SIG-M5 treated with dmso at 0.1 percent for 504 hours (cell line): ENCODE data around the gene SEMA4C.

Source experiments
- DNase-seq: peaks from one replicate; lab custom pipeline; 2025; ENCODE audit not compliant: unreplicated experiment; lab: John Stamatoyannopoulos, UW

Gene SEMA4C

DNA sequence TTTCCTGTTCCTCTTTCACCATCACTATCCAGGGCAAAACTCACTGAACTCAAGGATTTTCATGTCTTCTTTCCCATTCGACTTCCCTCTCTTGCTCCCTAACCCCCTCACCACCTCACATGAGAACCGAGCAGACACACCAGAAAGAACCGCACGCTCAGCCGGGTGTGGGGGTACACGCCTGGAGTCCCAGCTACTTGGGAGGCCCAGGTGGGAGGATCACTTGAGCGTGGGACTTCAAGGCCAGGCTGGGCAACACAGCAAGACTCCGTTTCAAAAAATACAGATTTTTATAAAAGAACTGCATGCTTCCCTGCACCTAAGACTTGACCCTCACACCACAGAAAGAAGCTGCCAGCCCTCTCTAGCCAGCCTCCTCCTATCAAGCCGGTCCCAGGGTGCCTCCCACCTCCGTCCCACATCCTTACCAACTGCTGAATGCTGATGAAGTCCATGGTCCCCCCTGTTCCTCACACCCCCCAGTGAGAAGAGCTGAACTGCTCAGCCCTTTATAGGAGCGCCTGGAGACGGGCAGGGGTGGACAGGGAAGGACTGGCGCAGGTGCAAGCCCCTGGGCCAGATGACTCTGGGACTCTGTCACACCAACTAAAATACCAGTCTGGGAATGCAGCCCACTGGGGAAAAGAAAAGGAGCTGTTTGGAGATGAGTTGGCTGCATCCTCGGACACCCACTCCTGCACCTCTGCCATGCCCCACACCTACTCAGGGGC is 26.2 kb downstream of the SEMA4C start, which contains the start of gene ANKRD23:
TSS of gene ANKRD23 (minus strand) at position 484 of the 731 bp plus-strand sequence. CDS start at position 455, 29 bp downstream.
- no peak for DNase-seq

DNA sequence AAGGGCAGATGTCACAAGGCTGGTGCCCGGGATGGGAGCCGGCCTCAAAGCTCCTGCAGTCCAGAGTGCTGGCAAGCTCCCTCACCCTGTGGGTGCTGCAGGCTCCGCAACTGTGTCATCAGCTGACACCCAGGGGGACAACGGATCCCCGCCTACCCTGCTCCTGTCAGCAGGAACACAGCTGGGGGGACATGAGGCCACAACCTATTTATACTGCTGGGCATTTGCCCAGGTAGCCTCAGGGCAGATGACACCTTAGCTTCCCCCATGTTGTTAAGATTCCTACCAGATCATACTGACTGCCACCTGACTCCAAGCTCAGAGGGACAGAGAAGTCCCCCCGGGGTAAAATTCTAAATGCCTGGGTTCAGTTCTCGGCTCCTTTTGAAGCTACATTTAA is 27.3 kb downstream of the SEMA4C start:
- no peak for DNase-seq

DNA sequence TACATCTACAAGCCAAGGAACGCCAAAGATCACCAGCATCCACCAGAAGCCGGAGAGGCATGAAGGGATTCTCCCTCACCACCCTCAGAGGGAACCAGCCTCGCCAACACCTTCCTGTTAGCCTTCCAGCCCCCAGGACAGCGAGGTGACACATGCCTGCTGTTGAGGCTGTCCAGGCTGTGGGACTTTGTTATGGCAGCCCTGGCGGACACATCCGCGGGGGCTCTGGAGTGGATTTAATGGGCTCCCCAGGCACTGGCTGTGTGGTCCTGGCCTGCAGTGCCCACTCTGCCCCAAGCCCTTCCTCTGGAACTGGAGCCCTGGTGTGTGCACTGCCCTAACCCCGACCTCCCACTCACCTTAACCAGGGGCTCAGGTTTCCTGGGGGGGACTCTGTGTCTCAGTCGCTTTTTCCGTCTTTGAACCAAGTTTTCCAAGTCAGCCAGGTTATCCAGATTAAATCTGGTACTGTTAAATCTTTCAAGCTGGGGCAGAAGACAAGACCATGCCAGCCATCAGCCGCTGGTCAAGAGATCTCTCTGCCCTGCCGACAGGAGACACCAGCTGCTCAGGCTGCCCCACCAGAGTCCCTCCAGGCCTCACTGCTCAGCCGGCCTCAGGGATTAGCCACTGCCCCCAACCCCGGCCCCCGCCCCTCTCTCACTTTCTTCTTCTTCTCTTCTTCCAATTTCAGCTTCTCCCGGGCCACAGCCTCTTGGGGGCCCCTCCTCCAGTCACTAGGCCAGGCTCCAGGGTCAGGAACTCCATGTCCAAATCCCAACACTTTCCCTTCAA is 28.0 kb downstream of the SEMA4C start:
- no peak for DNase-seq

DNA sequence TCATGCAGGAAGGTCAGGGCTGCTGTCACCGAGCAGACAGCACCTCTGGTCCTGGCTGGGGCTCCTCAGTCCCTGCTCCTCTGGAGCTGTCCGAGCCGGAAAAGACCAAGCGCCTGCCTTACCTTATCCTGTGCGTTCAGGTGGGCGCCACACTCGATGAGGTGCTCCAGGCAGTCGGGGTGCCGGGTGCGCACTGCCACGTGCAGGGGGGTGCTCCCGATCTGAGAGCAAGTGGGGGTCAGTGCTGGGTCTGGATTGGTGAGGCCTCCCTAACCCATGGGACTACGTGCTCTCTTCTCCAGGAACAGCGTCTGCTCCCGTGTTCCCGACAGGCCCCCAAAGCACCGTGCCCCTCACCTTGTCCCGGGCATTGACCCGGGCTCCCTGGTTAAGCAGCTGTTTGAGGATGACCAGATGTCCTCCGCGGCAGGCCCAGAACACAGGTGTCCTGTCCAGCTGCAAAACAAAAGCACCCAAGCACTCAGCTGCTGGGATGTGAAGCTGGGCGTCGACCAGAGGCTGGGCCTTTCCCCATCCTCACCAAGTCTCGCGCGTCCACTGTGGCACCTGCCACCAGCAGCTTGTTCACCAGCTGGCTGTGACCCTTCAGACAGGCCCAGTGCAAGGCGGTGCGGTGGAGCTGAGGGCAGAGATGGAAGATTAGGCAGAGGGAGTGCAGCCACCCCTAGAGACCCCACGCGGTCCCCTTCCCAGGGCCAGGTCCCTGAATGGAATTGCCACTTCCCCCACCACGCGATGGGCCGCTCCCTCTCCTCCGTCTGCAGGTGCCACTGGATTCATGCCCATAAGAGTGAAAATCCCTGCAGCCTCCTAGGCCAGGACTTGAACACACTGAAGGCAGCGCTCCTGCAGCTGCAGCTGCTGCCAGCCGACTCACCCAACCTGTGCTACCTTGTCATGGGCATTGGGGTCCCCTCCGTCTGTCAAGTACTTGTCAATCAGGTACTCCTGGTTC is 29.7 kb downstream of the SEMA4C start:
- no peak for DNase-seq

DNA sequence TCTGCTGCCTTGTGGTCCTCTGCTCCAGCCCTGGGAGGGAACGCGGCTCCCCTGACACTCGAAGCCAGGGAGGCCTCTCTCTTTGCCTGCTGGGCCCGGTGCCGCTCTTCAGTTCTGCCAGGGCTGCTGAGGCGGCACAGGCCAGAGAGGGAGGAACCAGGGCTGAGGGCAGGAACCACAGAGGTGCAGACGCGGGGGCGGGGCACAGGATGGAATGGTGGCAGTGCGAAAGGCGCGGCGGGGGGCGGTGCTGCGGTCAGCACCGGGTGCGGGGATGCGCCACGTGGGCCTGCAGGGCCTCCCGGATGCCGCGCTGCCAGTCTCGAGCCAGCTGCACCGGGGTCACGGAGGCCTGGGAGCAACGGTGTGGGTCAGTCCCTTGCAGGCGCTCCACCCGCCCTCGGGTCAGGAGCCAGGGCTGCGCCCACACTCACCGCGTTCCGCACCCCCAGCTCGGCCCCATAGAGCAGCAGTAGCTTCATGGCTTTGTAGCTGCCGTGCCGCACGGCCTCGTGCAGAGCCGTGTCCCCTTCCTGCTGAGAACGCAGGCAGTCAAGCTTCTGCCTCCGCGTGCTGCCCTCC is 30.5 kb downstream of the SEMA4C start:
- DNase-seq = no peak

DNA sequence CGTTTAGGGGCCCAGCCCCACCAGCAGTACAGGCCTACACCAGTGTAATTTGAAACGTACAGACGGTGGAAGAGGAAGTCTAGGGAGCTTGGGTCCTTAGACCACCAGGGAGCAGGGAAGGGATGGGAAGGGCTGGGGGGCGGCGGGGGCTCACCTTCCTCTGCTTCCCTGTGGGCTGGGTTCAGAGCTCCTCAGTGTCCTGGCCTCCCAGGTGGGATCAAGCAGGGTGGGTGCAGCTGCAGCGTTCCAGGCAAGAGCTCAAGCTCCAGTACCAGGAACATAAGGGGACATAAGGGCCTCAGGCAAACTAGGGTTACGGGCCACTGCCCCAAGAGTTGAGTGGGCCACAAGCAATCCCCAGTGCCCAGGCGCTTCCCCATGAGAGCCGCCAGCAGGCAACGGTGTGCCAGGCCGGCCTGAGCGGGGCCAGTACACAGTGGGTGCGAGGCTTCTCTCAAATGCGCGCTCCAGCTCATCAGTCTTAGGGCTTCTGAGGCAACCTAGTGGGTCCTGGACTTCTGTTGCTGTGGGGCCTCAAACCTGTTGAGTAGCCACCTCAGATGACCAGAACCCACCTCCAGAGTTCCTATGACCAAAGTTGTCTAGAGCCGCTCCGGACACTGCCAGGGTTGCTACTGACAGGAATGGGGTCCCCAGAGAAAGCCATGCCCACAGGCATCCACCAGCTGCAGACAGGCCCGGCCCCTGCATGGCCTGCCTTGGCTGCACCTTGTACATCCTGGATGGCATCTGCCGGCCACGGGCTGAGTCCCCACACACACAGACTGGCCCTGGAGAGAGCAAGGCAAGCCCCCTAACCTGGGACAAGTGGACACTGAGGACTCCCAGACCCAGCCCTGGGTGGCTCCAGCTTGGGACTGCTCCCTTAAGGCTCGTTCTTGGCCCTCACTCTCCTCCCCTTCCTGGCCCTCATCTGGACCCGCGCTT is 31.3 kb downstream of the SEMA4C start:
- DNase-seq = no peak

DNA sequence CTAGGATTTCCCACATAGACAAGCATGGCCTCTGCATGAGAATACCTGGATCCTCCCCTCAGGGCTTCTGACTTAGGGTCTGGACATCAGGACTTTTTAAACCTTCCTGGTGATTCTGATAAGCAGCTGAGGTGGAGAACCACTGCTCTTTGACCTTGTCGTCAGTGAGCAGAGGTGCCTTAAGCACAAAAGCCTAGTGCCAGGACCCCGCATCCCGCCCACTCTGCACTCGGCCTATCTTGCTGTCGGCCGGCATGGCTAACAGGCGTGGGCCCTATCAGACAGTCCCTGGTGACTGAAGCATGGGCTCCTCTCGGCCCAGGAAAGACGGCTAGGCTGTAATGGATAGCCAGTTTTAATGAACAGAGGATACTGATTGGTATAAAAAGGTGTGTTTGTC is 32.3 kb downstream of the SEMA4C start:
- no peak for DNase-seq

DNA sequence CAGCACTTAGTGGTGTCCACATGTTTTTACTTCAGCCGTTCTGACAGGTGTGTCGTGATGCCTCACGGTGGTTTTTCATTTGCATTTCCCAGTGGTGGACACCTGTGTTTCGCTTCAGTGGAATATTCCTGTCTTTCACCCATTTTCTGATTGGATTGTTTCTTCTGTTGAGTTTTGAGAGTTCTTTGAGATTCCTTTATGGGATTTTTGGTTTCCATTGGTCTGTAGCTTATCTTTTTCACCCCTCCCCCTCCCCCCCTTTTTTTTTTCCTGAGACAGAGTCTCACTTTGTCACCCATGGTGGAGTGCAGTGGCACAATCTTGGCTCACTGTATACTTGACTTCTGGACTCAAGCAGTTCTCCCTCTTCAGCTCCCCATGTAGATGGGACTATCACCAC is 34.0 kb downstream of the SEMA4C start:
- DNase-seq = no peak

DNA sequence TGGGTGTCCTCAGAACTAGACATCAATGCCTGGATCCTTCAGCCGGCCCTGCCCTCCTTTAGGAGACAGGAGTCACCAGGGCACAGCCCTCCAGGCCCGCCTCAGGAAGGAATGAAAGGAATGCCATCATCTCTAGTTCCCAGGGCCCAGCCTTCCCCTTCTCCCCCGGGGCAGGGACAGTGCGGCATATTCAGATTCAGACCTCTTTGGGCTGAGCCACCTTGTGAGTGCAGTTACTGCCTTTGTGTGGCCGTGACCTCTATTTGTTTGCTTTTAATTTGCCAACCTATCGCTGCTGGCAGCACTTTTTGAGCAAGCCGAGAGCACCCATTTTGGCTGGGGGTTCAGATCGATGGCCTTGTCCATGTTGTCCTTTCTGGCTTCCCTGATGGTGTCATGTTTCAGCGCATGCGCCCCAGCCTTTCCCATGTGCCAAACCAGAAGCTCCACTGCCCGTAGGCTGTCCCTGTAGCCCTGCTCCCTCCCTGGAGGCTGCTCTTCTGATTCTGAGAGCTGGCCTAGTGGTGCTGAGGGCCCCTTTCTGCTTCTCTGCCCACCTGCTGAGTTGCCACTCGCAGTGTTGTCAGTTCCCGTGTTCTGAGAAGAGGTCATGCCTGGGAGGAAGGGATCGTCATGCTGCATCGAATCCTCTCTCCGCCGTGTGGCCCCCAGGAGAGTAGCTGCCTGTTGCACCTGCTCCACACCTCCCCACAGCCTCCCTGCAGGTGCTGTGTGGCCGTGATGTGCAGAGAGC is 36.9 kb downstream of the SEMA4C start:
- peak; percentile 47 for DNase-seq

DNA sequence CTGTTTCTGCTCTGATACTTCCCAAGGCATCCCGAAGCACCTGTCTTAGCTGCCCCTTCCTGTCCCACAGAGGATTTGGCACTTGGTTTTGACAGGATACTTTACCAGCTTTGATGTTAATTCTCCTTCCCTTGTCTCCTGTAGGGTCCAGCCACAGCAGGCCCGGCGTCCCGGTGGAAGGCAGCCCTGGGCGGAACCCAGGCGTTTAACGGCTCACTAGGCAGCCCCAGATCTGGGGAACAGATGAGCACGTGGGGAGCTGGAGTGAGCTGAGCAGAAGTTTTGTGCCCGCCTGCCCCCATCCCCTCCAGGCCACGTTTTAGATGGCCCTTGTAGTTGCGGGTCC is 37.5 kb downstream of the SEMA4C start:
- no peak for DNase-seq

DNA sequence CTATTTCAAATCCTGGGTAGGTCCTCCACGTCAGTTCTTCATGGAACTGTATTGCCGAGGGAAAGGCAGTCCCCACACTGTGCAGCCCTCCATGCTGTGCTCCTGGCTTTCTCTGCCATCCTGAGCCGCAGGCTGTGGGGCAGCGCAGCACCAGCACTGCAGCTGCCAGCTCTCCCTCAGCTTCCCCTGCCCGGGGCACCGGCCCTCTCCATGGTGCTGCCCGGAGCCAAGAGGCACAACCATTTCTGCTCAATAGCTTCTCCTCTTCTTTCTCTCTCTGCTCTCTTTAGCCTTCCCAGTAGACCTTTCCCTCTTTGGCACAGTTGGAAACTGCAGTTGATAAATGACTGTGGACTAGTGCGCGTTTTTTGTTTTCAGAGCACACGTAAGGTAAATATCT is 38.2 kb downstream of the SEMA4C start:
- no peak for DNase-seq

DNA sequence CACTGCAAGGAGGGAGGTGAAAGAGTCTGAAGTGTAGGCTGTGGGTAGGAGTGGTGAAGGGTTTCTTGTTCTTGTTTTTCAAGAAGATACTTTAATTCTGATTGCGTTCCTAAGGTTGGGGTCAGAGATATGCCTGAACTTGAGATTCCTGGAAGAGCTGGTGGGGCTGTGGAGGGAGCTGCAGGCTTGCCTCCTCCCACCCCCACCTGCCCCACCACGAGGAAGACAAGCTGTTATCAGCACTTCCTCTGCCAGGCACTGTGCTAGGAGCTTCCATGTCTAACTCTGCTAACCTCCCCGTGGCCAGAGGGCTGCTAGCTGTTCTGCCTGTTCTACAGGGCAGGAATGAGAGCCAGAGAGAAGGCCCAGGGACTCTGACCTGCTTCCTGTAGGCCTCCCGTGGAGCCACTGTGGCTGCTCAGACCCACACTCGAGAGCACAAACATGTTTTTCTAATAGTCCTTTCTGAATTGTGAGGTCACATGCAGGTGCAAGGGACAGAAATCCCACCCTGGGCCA is 39.8 kb downstream of the SEMA4C start:
- no peak for DNase-seq

DNA sequence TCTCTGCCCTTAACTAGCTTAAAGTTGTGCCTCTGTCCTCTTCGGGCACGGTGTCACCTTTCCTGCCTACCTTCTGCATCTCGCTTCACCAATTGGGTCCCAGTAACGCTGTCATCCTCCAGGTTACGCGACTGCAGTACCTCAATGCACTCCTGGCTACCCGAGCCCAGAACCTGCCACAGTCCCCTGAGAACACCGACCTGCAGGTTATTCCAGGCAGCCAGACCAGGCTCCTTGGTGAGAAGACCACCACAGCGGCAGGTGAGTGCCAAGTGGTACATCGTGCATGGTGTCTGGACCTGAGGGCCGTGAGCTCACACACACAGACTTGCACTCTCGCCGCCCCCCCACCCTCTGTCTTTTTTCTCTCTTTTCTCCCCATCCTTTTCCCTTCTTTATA is 41.0 kb downstream of the SEMA4C start:
- no peak for DNase-seq

DNA sequence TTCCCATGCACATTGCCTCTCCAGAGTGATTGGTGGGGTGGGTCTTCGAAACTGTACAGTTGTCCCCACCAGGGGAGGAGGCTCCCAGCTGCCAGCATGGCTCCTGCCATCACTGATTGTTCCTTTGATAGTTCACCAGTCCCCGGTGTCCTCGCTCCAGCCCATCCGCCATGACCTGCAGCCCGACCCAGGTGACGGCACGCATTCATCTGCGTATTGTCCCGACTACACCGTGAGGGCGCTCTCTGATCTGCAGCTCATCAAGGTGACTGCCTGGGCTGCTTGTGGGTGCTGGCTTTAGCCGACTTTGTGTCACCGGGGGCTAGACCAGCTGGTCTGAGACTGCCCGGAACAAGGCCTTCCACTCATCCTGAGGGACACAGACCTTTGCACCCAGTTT is 41.4 kb downstream of the SEMA4C start:
- DNase-seq = no peak

DNA sequence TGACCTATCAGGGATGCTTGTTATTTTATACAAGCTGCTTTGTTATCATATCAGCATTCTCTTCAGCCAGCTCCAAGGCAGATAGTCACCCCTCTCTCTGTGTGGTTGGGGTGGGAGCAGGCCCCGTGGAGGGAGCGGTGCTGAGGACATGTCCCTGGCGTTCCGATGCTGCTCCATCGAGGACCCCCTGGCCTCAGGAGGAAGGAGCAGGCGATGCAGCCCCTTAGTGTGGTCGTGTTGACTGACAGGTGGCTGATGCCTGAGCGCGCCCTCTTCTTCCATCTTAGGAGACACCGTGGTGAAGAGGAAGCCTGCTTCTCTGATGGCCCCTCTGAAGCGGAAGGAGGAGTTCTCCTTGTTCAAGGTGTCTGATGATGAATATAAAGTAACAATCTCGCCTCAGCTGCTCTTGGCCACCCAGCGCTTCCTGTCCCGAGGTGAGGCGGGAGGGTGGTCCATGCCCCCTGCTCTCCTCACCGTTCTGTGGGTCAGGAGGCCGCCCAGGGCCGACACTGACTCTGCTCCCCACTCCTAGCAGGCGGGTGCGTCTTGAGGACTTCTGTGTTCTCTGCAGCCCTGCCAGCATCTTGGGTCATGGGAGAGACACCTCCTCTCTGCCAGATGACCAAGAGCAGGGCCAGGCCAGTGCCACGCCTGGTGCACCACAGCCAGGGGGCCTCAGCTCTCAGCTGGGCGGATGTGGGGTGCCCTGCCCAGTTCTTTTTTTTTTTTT is 43.2 kb downstream of the SEMA4C start:
- DNase-seq = no peak

DNA sequence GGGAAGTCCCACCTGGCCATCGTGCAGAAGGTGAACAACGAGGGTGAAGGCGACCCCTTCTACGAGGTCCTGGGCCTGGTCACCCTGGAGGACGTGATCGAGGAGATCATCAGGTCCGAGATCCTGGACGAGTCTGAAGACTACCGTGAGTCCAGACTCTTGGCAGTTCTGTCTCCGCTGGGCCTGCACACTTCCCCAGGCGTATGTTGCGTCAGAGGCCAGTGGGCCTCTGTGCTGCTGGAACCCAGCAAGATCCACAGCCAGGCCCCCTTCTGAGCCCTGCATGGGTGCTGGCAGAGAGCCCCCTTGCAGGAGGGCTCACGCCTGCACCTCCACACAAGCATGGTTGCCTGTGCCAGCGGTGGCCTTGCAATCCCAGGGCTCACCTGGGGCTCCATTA is 44.8 kb downstream of the SEMA4C start:
- no peak for DNase-seq

DNA sequence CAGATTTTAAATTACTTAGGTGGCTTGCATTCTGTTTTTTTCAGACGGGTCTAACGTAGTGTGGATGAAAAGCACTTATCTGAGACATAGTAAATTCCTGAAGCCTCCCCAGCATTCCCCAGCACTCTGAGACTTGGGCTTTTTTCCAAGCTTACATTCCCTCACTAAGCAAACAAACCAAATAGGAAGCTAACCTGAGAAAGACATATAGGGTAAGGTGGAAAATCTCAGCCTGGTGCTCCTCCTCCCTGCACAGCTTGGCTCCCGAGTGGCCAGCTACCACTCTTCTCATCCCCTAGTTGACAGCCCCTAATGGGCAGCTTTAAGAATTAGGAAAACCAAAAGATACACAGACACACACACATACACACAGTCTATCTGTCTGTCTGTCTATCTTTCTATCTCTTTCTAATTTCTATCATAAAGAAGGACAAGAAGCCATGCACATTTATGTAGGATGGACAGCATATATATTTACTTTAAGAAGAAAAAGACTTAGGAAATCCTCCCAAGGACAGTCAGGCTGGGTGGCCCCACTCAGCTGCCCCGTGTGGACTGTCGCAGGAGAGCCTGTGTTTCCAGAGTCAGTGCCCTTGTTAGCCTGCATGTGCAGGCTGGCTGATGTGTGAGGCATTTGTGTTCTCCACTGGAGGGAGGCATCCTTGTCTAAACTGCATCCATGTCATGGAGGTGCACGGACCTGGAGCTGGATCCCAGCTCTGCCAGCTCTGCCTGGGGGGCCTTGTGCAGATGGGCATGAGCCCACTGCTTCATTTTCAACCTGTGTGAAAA is 45.6 kb downstream of the SEMA4C start:
- no peak for DNase-seq

DNA sequence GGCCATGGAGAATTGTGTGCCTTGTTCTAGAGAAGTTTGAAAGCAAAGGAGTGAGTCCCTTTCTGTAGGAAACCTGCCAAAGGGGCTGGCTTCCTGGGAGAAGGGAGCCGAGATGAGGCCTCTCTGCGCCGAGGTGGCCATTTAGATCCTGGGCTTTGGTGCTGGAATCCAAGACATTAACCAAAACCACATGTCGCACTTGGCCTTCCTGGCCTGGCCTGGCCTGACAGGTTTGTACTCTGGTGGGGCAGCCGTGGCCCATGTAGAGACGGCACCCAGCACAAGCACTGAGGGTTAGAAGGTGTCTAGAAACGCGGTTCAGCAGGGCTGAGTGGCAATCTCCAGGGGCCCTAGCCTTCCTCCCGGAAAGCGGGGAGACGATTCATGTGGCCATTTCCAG is 46.7 kb downstream of the SEMA4C start:
- DNase-seq = no peak
